ENCODE data around the gene NMB.

DNA sequence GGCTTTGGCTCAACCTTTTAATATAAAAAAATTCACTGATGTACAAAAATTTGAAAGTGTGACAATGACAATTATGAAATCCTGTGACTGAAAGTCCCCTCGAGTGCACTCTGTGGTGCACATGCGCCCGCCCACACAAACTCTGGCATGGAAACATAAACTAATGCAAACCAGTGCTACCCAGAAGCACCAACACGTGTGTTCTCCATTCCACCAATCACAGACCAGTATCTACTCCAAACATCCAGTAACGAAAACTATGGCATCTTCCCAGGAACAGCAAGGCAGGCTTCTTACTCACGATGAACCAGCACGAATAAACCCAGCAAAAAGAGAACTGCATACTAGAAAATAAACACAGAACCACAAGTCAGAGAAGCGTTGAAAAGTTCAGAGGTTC lies 11.7 kb upstream of the NMB start:
- TF ChIP-seq, protein P1, sequence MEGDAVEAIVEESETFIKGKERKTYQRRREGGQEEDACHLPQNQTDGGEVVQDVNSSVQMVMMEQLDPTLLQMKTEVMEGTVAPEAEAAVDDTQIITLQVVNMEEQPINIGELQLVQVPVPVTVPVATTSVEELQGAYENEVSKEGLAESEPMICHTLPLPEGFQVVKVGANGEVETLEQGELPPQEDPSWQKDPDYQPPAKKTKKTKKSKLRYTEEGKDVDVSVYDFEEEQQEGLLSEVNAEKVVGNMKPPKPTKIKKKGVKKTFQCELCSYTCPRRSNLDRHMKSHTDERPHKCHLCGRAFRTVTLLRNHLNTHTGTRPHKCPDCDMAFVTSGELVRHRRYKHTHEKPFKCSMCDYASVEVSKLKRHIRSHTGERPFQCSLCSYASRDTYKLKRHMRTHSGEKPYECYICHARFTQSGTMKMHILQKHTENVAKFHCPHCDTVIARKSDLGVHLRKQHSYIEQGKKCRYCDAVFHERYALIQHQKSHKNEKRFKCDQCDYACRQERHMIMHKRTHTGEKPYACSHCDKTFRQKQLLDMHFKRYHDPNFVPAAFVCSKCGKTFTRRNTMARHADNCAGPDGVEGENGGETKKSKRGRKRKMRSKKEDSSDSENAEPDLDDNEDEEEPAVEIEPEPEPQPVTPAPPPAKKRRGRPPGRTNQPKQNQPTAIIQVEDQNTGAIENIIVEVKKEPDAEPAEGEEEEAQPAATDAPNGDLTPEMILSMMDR (IDR thresholded peaks at IDR 0.05), result no peak
- no peak for TF ChIP-seq POLR2A (IDR thresholded peaks at IDR 0.05)
- no peak for TF ChIP-seq POLR2AphosphoS5 (IDR thresholded peaks at IDR 0.05)
